Type B pancreatic cell (in vitro differentiated cells): ENCODE data around the gene MGAT5. TPM values are rescaled to one million over a fixed set of nuclear protein-coding genes. Genes with fewer than 3 reads are reported as not detected.

Experiments used
- DNase-seq: peaks from one replicate; pipeline ENCODE4 v3.0.0; 2021; ENCODE audit warnings: mixed read lengths; ENCODE audit not compliant: unreplicated experiment; ENCODE audit errors: extremely low spot score
- H3K27ac Mint-ChIP-seq: 2 replicates; pipeline ENCODE4 v1.8.0; 2021; ENCODE audit warnings: mild to moderate bottlenecking, mixed read lengths
- H3K27me3 Mint-ChIP-seq: 2 replicates; pipeline ENCODE4 v1.8.0; 2021; ENCODE audit warnings: mixed read lengths
- H3K36me3 Mint-ChIP-seq: 2 replicates; pipeline ENCODE4 v1.8.0; 2021; ENCODE audit warnings: mixed read lengths
- H3K4me1 Mint-ChIP-seq: one replicate; pipeline ENCODE4 v1.8.0; 2021; ENCODE audit warnings: mixed read lengths; ENCODE audit not compliant: unreplicated experiment
- H3K4me3 Mint-ChIP-seq: 2 replicates; pipeline ENCODE4 v1.8.0; 2021; ENCODE audit warnings: mild to moderate bottlenecking, mixed read lengths
- H3K9me3 Mint-ChIP-seq: 2 replicates; pipeline ENCODE4 v1.8.0; 2021; ENCODE audit warnings: mixed read lengths
- CTCF ChIP-seq: fragments of 200-600 bp; sonication (generic); conservative IDR thresholded peaks from 2 replicates; pipeline ENCODE4 v1.5.0; 2021; ENCODE audit warnings: antibody characterized with exemption, mild to moderate bottlenecking
- total RNA-seq: library from RNA; stranded (reverse); gene quantifications from 2 replicates; pipeline ENCODE4 v1.2.1, GENCODE V29; 2021; ENCODE audit warnings: low replicate concordance

Gene MGAT5
- total RNA-seq, 1 donor from 2014 or later, result 37.2 TPM

- Mint-ChIP-seq H3K36me3 (peaks cover 4% of the 10 kb centered on the region), H3K4me3 (no peak overlapping the region), H3K4me1 (no peaks in the 10 kb centered on the region), H3K27ac (no peak overlapping the region), H3K9me3 (peaks cover 5% of the 10 kb centered on the region), H3K27me3 (no peaks in the 10 kb centered on the region)
- no peak for DNase-seq
- no peak for TF ChIP-seq CTCF
These were observed 19.3 kb upstream of the MGAT5 start for GRCh38 chr2:134234535-134234934.

GRCh38 chr2:134235510-134236144 is 18.2 kb upstream of the MGAT5 start:
- H3K4me3 Mint-ChIP-seq, result no peak overlapping the region
- no peak overlapping the region for H3K27ac Mint-ChIP-seq
- no peak for DNase-seq
- H3K27me3 Mint-ChIP-seq, result no peaks in the 10 kb centered on the region
- peaks cover 3% of the 10 kb centered on the region for H3K4me1 Mint-ChIP-seq
- H3K9me3 Mint-ChIP-seq, result no peaks in the 10 kb centered on the region
- no peak for TF ChIP-seq CTCF
- H3K36me3 Mint-ChIP-seq, result no peaks in the 10 kb centered on the region

GRCh38 chr2:134238371-134238770 is 15.5 kb upstream of the MGAT5 start:
- TF ChIP-seq CTCF, result no peak
- DNase-seq, result no peak
- Mint-ChIP-seq H3K36me3 (no peaks in the 10 kb centered on the region), H3K4me3 (no peak overlapping the region), H3K9me3 (no peaks in the 10 kb centered on the region), H3K4me1 (peaks cover 3% of the 10 kb centered on the region), H3K27ac (no peak overlapping the region), H3K27me3 (no peaks in the 10 kb centered on the region)

GRCh38 chr2:134240061-134240460 is 13.8 kb upstream of the MGAT5 start:
- Mint-ChIP-seq H3K9me3 (no peaks in the 10 kb centered on the region), H3K27me3 (no peaks in the 10 kb centered on the region), H3K4me1 (peaks cover 3% of the 10 kb centered on the region), H3K36me3 (no peaks in the 10 kb centered on the region), H3K27ac (no peak overlapping the region), H3K4me3 (no peak overlapping the region)
- no peak for TF ChIP-seq CTCF
- no peak for DNase-seq

- Mint-ChIP-seq H3K4me1 (peaks cover 9% of the 10 kb centered on the region), H3K4me3 (no peak overlapping the region), H3K9me3 (peaks cover 5% of the 10 kb centered on the region), H3K36me3 (no peaks in the 10 kb centered on the region), H3K27ac (no peak overlapping the region), H3K27me3 (no peaks in the 10 kb centered on the region)
- TF ChIP-seq CTCF, result no peak
- DNase-seq, result no peak
These were observed 12.0 kb upstream of the MGAT5 start for GRCh38 chr2:134241911-134242310.

GRCh38 chr2:134243244-134243643 is 10.6 kb upstream of the MGAT5 start:
- no peak for DNase-seq
- no peaks in the 10 kb centered on the region for H3K27me3 Mint-ChIP-seq
- no peak overlapping the region for H3K27ac Mint-ChIP-seq
- TF ChIP-seq CTCF, result no peak
- H3K36me3 Mint-ChIP-seq, result no peaks in the 10 kb centered on the region
- no peak overlapping the region for H3K4me3 Mint-ChIP-seq
- peaks cover 5% of the 10 kb centered on the region for H3K9me3 Mint-ChIP-seq
- peaks cover 9% of the 10 kb centered on the region for H3K4me1 Mint-ChIP-seq
